GM19372 (cell line): ENCODE results near the gene TANC1.
A peak's percentile ranks its signal among the peaks of the same experiment; 100 is the strongest.

Experiments used
- ATAC-seq: cut with Tn5 transposase; IDR thresholded peaks from one replicate; pipeline ENCODE4 v1.9.1; 2021; ENCODE audit warnings: mild to moderate bottlenecking, low read depth, moderate library complexity; ENCODE audit not compliant: unreplicated experiment

TANC1 gene

GRCh38 chr2:158968396-158969161 lies at the start of gene TANC1:
Gene TANC1 (plus strand): TSS chr2:158968640. CDS start chr2:159065911, 97,271 bp downstream.
- peak; percentile 92 for ATAC-seq

DNA sequence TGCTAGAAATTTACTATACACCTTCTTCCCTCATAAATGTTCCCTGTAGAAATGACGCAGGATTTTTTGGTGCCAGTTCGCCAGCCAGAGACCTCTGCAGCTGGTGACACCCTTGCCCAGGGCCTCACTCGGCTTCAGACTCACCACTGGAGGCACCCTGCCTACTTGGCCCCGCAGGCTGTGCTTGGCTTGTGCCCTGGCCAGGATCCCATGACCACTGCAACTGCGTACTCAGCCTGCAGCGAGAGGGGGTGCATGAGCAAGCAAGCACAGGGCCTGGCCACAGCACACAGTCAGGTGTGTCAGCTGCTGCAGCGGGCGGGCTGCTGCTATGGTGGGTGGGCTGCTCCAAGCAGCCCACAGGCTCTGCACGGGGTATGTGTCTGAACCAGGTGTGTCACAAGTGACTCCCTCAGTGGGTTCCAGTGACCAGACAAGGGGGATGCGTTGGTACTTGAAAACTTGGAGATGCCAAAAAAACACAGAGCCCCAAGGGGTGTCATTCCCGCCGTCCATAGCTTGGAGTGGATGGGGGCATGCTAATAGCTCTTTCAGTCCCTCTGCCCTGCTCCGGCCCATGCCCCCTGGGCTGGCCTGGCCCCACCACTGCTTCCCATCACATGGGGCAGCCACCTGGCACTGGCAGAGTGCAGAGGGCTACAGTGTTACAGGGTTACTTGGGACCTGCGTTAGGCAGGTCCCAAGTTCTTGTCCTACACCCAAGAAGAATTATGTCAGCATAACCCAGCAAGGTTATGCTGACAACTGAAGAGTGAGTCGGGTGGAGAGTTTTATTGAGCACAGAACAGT lies 46.6 kb upstream of the TANC1 start:
- no peak for ATAC-seq

DNA sequence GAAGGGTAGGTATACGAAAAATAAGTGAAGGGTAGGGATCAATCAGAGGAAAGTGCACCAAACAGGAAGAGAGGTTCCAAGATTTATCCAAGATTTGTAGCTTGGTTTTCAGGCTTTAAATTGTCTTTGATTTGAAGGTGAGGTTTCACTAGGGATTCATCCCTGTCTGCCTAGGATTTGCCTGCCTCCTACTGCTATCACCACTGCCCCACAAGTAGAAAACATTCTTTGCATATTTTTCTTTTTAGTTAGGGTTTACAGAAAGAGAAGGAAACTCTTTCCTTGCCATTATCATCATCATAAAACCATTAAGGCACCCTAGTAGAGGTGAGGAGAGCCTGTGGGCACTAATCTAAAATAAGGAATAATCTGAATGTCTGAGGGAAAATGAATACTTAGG lies 45.8 kb upstream of the TANC1 start:
- no peak for ATAC-seq

DNA sequence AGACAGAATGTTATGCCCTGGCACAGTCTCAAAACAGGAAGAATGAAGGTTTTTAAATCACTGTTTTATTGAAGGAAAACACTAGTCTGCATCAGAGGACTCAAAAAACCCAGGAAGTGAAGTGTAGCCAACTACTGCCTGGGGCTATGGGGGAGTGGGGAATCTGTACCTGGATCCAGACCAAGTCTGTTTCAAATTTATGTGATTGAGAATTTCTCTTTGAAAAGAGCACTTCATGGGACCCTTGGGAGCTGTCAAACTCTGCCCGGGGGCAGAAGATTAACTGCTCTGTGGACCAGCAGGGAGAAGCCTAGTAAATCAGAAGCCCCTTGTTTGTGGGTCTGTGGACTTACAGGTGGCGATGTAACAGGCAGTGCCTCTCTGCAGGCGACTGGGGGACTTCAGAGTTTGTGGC lies 45.3 kb upstream of the TANC1 start:
- no peak for ATAC-seq

- ATAC-seq: no peak
These were observed 44.8 kb upstream of the TANC1 start for GRCh38 chr2:158923641-158924040.

DNA sequence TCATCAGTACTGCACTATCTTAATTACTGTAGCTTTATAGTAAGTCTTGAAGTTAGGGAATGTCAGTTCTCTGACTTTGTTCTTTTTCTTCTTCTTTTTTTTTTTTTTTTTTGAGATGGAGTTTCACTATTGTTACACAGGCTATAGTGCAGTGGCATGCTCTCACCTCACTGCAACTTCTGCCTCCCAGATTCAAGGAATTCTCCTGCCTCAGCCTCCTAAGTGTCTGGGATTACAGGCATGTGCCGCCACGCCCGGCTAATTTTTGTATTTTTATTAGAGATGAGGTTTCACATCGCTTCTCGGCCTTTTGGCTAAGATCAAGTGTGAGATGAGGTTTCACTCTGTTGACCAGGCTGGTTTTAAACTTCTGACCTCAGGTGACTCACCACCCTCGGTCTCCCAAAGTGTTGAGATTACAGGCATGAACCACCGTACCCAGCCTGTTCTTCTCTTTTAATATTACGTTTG lies 41.9 kb upstream of the TANC1 start:
- no peak for ATAC-seq

- ATAC-seq: no peak
These were observed 39.9 kb upstream of the TANC1 start for GRCh38 chr2:158928515-158928914.

GRCh38 chr2:158928965-158929364 lies 39.5 kb upstream of the TANC1 start:
- ATAC-seq: no peak

DNA sequence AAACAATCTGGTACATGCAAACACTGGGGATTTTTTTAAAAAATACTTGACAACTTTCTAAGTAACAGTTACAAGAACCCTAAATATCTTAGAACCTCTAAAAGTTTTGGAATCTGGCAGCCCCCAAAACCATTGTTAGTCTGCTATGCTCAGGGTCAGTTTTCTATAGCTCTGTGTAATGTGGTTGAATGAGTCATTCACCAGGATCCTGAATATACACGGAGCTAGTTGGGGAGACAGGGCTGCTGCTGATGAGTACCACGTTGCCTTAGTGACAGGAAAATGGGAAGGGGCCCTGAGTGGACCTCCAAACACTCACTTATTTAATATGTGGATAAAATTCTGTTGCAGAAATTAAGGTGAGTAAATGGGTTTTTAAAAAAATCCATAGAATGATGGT lies 36.9 kb upstream of the TANC1 start:
- ATAC-seq: no peak

DNA sequence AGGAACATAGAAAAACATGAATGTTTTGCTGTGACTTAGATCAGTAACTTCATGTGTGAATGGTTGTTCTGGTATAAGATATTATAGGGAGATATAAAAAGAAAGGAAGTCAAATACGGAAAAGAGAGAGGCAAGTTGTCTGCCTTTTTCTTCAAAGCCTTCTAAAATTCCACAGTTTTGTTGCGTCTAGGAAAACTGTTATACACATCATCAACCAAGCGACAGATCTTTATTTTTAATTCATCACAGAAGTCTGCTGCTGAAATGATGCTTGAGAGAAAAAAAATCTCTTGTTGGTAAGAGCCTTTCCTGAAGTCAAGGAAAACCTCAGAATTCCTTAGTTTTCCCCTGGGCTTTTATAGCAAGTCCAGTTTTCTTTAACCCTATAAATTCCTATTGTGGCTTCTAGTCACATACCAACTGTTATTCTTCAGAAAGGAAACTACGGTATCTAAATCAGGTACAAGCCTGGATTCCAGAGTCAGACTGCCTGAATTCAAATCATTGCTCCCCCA lies 36.3 kb upstream of the TANC1 start:
- no peak for ATAC-seq

DNA sequence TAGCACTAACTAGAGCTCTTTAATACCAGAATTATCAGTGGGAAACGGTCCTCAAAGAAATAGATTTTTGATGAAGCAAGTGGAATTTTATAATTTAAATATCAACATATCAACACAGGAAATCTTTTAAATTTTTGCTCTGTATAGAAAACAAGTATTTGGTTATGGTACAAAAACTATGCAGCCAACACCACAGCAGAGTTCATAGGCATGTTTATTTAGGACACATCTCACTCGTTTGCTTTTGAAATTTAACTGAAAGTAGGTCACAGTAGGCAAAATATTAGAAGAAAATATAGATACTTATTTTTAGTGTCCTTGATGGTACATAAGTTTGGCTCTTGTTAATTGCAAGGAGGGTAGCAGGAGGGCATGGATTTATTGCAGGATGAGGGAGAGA lies 34.3 kb upstream of the TANC1 start:
- ATAC-seq: no peak

- ATAC-seq: no peak
These were observed 32.8 kb upstream of the TANC1 start for GRCh38 chr2:158935617-158936016.

DNA sequence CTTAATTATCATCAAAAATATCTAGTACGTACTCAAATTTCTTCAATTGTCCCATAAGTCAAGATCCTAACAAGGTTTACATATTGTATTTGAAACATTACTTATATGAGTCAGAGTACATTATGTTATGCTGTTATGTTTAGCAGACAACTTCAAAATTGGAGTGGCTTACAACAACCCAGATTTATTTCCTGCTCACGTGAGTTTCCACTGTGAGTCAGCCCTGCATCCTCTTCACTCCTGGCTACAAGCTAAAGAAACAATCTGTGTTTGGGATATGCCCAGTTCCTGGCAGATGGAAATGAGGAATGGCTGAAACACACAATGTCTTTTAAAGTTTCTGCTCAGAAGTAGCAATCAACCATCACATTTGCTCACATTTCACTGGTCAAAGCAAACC lies 31.5 kb upstream of the TANC1 start:
- no peak for ATAC-seq

DNA sequence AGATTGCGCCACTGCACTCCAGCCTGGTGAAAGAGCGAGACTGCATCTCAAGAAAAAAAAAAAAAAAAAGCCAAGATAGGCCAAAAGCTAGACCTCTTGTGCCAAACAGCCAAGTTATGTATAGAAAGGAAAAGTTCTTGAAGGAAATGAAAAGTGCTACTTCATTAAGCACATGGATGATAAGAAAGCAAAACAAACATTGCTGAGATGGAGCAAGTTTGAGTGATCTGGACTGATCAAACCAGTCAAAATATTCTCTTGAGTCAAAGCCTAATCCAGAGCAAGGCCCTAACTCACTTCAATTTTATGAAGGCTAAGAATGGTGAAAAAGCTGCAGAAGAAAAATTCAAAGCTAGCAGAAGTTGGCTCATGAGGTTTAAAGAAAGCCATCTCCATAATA lies 28.1 kb upstream of the TANC1 start:
- no peak for ATAC-seq

- ATAC-seq: no peak
These were observed 24.5 kb upstream of the TANC1 start for GRCh38 chr2:158943973-158944372.

DNA sequence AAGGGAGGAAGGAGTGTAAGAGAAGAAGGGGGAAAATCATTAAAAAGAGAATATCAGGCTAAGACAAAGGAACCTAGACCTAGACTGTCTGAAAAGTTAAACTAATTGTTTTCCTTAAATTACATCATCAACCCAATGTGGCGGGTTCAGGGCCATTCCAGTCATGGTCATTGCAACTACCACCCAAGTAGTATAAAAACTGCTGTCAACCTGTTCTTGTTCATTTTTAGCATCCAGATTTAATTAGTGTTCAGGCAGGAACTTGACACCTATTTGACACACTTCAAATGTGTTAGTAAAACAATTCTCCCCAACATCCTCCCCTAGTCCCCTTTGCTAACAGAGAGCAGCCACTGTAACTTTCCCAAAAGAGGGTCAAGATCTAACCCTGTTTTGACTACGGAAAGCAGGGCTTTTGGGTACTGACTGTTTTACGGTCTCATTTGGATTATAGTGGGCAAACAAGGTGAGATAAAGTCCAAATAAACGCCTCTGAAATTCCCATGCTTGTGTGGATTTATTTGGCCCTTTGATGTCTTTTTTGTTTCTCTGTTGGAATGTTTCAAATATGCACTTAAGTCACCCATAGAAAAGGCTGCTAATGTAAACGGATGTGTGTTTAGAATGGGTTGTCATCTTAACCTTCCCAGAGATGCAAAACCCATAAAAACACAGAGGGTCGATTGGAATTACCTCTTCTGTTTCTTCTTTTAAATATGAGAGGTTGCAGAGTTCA lies 19.3 kb upstream of the TANC1 start:
- ATAC-seq: no peak

DNA sequence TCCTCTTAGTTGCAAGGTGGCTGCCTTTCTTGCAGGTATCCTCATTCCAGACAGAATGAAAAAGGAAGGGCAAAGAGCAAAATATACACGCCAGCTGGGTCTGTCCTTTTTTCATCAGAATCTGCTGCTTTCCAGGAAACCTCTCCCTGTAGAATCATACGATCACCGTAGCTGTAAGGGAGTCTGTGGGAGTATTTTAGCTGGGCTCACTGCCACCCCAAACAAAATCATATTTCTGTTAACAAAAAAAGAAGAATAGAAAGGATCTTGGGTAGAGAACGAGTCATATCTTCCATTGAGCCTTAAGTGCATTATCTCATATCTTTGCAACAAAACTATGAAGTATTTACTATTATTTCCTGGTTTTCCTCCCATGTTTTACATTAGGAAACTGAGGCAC lies 15.0 kb upstream of the TANC1 start:
- no peak for ATAC-seq

DNA sequence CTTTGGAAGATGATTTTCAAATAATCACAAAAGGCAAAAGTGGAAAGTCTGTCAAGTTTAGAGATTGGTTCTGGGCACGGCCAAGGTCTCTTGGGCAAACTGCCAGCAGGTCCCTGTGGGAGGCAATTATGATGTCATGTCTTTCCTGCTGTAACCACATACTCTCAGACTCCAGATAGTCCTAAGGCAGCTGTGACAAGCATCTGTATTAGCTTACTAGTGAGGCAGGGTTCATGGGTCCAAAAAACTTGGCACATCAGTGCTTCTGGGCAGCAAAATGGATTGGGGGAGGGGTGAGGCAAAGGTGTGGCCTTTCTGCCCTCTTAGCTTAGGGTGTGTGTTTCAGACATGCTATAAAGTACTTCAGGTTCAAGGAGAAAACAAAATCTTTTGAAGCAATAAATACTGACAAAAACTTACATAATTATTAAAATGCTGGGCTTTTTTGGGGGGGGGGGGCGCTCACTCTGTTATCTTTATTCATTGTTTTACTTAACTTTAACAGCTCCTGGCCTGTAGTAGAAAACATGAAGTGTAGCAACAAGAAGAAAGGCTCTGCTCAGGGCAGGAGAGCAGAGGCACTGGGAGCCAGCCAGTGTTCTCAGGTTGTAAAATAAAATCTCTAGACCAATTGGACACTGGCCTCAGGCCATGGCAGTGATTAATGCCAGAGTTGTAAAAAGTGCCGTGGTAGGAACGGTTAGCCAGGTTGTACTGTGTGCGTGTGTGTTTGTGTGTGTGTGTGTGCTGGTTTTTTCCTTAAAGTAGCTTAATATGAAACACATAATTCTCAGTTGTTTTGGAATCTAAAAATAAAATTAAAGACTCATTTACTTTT lies 14.3 kb upstream of the TANC1 start:
- ATAC-seq: no peak

- no peak for ATAC-seq
These were observed 12.5 kb upstream of the TANC1 start for GRCh38 chr2:158955842-158956365.

- ATAC-seq: no peak
These were observed 10.1 kb upstream of the TANC1 start for GRCh38 chr2:158958365-158958764.
